Occipital lobe (tissue), 2 donors: ENCODE results near the gene EME2. TPM values are rescaled to one million over a fixed set of nuclear protein-coding genes. Genes with fewer than 3 reads are reported as not detected.
"Not testable (repeated sequence)": the region's sequence is repeated elsewhere in the genome, so short reads cannot be mapped to it uniquely, and the experiment has no call there.

Source experiments
- DNase-seq: peaks from one replicate; lab custom pipeline; 2025; lab: John Stamatoyannopoulos, UW
- total RNA-seq: library from RNA; depleted of rRNA; stranded (reverse); fragments of >200 nt; gene quantifications from one replicate; pipeline ENCODE4 v1.2.3, GENCODE V29; 2014

The EME2 gene
- total RNA-seq, 1 donor from 2014 or later, result 6.9 TPM

DNA sequence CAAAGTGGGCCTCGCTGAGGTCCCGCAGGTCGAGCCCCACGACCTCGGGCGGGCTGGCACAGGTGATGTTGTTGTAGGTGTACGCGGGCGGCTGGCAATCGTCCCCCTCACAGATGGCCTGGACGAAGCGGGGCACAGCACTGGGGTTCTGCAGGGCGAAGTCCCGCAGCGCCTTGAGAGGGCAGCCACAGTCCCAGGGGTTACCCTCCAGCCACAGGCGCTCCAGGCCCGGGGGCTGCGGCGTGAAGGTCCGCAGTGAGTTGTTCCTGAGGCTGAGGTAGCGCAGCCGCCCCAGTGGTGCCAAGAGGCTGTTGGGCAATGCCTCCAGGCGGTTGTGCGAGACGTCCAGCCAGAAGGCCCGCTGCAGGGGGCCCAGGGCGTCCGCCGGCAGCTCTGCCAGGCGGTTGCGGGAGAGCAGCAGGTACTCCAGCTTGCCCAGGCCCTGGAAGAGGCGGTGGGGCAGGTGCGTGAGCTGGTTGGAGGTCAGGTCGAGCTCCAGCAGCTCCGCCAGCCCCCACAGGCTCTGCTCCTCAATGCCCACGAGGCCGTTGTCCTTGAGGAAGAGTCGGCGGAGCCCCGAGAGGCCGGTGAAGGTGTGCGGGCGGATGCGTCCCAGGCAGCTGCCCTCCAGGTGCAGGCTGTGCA, 18.1 kb downstream of the EME2 start:
- no peak for DNase-seq

DNA sequence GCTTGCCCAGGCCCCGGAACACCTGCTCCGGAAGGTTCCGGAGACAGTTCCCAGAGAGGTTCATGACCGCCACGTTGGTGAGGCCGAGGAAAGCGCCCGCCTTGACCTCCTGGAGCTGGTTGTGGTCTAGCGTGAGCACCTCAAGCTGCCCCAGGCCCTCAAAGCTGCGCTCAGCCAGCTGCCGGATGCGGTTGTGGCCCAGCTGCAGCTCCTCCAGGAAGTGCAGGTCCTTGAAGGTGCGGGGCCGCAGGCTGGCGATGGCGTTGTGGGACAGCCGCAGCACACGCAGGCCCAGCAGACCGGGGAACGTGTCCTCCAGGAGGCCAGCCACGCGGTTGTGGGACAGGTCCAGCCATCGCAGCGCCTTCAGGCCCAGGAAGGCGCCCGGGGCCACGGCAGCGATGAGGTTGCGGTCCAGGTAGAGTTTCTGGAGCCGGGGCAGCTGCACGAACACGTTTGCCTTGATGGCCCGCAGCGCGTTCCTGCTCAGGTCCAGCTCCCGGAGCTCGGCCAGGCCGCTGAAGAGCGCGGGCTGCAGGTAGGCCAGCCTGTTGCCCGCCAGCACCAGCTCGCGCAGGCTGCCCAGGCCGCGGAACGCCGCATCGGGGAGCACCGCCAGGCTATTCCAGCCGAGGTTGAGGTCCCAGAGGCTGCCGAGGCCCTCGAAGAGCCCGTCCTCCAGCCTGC, 18.8 kb downstream of the EME2 start:
- DNase-seq, result no peak

DNA sequence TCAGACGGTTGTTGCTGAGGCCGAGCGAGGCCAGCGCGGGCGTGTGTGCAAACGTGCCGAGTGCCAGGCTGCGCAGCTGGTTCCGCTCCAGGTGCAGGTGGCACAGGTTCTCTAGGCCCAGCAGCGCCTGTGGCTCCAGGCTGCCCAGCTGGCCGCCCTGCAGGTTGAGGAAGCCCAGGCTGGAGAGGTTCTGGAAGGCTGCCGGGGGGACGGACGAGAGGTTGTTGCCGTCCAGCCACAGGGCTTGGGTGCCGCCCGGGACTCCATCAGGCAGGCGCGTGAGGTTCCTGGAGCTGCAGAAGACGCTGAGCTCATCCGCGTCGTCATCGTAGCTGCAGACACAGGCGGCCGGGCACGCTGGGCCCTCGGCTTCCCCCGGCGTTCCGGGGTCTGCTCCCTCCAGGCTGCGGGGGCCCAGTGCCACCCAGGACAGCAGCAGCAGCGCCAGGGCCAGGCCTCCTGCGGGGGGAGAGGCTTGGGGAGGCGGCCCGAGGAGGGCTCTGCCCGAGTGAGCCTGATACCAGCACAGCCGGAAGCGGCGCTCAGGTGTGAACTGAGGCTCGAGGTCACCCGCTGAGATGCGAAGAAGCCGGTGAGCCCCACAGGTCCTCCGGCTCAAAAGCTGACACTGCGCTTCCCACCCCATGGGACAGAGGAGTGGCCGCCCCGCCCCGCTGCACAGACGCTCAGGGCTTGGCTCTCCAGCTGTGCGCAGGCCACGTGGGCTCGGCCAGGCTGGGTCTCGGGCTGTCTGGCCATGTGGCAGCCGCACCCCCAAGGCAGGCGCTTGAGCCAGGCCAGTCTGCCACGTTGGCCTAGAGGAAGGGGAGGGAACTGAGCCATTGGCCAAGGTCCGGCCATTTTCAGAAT, 19.6 kb downstream of the EME2 start:
- DNase-seq, result no peak

DNA sequence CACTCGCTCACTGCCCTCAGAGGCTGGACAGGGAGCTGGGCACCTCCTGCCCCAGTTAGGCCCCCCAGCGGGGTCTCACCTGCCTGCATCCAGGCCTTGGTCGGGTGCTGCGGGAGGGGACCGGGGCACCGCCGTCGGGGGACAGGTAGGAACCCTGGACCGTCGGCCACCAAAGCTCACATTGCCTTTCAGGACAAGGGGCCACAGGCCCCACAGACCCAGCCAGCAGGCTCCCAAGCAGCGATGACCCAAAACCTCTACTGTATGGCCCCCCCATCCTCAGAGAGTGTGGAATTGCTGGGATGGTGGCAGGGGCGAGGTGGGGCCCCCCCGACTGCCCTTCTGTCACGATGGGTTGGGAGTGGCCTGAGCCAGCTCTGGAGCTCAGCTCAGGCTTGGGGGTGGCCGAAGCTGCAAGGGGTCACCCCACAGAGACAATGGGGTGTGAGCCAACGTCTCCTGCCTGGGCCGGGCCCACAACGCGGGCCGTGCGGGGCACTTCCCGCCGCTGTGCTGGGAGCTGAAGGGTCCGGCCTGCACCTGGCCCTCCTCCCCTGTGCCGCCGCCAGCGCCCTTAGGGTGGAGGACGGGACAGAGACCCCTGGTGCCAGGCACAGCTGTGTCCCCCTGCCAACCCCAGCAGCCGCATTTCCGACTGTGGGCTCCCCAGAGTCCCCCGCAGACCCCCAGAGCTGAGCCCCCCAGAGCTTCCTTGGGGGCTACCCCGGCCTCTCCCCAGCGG, 20.4 kb downstream of the EME2 start:
- DNase-seq, result no peak

DNA sequence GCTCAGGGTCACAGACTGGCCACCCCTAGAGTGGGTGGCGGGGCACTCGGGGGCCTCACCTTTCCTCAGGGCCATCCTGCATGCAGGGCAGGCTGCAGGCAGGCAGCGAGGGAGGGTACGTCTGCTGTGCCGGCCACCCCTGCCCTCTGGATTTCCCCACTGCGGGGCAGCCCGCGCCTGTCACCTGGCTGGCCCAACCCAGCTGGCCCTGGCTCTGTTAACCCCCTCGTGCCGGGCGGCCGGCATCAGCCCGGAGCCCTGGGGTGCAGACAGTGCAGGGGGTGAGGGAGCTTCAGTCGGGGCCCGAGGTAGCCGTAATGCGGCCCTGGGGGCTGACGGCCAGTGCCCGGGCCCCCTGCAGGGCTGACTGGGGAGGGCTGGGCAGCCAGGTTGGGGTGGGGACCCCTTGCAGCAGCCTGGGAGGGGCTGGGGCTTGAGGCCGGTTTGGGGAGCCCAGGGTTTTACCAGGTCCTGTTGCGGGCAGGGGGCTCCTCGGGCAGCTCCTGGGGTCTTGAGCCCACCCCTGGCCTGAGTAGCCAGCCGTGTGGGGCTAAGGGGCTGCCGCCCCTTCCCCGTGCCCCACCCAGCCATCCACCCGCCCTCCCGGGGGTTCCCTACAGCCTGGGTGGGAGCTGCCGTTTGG, 21.1 kb downstream of the EME2 start, which contains the start of gene IGFALS:
IGFALS (minus strand) TSS at position 128 of the 643 bp plus-strand sequence; CDS start at position 75, 53 bp downstream.
- no peak for DNase-seq

DNA sequence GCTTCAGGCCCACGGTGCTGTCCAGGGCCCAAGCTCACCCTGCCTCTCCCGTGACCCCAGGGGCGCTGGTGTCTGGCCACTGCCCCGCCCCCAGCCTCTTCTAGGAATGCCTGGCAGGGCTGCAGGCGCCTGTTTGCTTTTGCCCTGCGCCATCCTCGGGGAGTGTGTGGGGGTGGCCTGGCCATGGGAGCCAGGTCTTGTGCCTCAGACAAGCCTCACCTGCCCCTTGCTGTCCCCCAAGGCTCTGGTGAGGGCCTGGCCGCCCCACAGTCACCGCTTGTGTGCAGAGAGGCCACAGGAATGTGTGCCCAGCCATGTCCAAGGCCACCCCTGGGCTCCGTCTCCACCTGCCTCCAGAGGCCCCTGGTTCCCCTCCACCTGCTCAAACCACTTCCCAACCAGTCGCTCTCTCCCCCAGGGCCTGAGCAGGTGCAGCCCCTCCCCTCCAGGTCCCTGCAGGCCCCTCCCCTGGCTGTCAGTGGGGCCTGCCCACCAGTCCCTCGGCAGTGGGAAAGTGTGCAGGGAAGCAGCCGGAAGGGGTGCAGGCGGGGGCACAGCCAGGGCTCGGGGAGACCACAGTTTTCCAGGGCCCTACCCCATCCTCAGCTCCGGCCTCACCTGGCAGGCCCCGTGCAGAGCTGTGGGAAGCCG, 21.7 kb downstream of the EME2 start:
- DNase-seq, result no peak

DNA sequence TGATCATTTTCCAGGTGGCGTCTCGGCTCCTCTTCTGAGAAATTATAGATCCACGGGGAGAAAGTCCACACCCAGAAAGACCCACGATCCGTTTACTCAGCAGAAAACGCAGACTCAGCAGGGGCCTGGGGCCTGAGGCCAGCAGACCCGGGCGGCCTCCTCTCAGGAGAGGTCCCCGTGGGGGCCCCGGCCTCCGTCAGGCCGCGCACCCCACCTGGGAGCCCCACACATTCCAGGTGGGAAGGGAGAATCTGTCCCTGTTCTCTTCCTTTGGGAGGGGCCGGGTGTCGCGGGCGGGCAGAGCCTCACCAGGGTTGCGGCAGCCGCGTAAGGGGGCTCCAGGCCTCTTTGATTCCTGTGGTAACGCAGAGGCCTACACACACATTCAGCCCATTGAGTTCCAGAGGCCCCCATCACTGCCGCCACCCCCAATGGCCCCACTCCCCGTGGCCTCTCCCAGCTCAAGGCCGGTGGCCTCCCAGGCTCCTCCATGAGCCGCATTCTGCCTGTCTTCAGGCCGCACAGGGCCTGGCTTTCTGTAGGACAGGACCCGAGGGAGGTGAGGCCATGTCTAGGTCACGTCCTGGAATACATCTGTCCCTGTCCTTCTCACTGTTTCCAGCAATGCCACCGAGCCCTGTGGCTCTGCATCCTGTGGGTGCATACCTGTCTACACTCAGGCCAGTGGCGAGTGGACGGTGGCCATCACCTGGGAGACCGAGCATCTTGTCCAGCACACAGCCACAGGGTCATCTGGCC, 22.5 kb downstream of the EME2 start:
- DNase-seq, result no peak

DNA sequence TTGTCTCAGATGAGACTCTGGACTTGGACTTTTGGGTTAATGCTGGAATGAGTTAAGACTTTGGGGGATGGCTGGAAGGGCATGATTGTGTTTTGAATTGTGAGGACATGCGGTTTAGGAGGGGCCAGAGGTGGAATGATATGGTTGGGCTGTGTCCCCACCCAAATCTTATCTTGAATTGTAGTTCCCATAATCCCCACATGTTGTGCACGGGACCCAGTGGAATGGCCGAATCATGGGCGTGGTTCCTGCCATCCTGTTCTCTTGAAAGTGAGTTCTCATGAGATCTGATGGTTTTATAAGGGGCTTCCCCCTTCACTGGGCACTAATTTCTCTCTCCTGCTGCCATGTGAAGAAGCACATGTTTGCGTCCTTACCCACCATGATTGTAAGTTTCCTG, 26.7 kb downstream of the EME2 start:
- not testable (repeated sequence) for DNase-seq

DNA sequence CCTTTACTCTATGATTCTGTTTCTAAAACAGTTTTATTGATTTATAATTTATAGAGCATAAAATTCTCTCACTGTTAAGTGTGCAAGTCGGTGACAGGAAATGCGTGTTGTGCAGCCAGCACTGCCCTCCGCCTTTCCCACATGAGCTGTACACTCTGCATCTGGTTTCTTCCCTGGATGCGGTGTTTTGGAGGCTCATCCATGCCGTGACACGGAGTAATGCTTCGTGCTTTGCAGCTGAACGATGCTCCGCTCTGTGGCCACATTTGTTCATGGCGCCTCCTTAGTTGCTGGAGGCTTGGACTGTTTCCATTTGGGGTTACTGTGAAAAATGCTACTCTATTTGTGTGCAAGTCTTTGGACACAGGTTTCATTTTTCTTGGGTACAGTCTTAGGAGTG, 28.1 kb downstream of the EME2 start:
- DNase-seq, result no peak

DNA sequence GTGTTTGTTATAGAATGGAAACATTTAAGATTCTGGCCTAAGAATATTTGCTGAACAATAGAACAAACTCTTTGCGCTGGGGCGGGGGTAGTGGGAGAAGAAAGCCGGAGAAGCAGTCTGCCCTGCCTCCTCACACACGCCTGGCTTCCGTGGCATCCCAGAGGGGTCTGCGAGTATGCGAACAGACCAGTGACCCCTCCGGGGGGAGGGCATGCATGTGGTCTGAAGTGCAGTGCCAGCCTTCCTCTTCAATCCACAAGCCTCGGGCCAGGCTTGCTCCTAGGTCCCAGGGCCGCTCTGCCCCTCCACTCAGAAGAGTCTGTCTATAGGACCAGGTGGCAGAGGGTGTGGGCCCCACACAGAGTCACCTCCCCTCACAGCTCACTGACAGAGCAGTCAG, 35.0 kb downstream of the EME2 start:
- DNase-seq, result no peak

DNA sequence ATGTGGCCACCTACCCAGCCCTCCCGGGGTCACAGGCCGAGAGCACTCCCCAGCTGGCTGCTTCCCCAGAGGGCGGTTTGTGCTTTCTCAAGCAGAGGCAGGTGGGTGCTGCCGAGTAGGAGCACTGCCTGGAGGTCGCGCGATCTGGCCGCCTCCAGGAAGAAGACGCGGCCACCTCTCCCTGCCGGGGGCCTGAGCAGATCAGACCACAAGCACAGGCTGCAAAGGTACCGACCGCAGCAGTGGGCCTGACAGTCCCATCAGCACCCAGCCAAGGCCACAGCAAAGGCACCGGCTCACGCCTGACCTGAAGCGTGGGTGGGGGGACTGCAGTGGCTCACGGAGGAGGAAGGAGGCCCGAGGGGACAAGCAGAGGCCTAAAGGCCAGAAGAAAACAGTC, 36.1 kb downstream of the EME2 start:
- DNase-seq, result no peak

DNA sequence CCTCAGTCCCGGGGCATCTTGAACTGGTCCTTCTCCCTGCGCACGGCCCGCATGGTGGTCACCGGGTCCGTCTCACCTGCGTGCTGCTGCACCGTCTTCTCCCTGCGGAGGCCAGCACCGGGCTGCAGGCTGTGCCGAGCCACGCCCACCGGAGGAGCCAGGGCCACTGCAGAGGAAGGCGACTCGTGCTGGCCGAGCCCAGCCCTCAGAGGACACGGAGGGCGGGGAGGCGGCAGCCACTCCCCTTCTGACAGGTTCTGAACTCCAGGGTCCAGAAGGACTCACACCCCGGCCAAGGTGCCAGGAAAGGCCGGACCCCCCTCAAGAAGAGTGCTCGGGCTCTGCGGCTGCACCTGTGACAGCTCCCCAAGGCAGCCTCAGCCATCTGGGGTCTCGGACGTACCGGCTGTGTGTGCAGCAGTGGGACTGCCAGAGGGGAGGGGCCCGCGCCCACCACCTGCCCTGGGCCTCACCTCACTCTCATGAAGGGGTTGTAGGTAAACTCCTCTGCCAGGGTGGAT, 36.7 kb downstream of the EME2 start:
- DNase-seq, result no peak

DNA sequence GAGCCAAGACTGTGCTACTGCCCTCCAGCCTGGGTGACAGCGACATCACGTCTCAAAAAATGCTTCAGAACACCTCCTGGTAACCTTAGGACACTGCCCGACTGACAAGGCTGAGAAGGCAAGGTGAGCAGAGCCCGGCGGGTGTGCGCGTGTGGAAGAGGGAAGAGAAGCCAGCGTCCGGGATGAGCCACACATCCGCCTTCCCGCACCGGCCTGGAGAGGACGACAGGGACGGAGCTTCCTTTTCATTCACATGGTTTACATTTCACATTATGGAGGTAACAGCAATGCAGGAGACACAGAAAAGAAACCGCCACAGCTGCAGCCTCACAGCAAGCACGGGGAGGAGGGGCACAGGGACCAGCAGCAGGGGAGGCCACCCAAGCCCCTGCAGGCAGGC, 37.5 kb downstream of the EME2 start:
- no peak for DNase-seq

DNA sequence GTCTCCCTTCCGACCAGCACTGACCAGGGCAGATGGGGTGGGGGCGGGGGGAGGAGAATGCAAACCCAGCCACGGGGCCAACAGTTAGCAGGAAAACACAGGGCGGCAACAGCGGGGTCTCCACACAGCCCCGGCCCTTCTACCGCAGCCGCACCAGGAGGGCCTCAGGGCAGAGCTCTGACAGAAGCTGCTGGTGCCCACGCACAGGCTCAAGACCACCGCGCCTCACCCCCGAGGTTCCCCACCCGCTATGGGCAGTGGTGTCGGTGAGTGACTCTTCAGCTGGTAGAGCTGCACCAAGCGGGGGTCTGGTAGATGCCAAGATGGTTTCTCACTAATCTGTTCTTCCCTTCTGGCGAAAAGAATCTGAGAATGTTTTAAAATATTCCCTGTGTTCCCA, 37.9 kb downstream of the EME2 start:
- no peak for DNase-seq

DNA sequence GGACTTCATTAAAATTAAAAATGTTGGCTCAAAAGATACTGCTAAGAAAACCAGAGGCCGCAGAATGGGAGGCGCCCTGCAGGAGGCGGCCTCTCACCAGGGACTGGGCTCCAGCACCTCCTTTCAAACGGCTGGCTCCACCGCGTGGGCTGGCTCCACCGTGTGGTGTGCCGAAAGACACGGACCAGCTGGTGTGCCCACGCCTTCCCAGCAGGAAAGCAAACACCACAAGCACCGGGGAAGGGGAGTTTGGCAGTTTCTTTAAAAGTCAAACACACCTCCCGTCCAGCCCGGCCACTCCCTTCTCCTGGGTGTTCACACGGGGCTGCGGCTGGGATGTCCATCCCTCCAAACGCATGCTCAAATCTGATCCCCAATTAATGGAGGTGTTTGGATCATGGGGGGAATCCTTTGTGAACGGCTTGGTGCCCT, 40.1 kb downstream of the EME2 start:
- DNase-seq, result peak; percentile 74

DNA sequence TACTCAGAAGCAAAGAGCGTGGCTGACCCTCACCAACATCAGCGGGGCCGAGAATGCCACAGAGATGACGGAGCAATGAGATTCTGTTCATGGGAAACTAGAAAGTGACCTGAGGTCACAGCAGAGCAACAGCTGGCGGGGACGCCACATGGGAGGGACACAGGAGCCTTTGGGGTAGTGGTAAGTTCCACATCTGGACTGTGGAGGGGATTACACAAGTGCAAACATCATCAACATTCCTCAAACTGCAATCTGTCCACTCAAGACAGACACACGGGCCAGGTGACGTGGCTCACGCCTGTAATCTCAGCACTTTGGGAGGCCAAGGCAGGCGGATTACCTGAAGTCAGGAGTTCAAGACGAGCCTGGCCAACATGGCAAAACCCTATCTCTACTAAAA, 42.9 kb downstream of the EME2 start:
- DNase-seq, result no peak

DNA sequence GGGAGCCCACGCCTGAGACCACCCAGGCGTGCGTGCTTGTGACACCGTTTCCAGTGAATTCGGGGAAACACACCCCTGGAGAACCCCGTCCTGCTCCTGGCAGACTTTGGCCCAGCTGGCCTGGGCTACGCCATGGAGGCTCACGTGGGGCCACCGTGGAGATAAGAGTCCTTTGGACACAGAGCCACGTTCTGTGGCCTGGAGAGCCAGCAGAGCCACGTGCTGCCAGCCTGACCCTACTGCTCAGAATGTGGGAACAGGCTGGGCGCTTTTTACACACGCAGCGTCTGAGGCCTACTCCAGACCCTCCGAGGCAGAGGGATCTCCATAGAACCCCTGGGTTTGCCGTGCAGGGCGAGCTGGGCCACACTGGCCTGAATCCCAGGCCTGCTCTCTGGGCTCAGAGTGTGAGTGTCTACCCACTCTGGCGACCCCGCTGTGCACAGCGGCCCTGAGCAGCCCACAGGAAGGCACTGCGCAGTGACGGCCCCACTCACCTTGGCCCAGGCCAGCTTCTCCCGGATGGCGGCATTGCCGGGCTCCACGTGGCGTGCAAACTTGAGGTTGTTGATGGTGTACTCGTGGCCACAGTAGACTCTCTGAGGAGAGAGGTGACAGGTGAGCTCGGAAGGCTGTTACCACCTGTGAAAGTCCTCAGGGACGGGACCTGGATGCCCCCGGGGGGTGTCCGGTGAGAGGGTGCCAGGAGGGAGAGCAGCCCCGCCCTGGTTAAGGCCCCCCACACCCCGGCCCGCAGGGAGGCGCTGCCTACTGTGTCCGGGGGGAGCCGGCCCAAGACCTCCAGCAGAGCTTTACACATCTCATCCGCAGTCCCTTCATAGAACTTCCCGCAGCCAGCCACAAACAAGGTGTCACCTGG, 44.0 kb downstream of the EME2 start:
- DNase-seq, result no peak

DNA sequence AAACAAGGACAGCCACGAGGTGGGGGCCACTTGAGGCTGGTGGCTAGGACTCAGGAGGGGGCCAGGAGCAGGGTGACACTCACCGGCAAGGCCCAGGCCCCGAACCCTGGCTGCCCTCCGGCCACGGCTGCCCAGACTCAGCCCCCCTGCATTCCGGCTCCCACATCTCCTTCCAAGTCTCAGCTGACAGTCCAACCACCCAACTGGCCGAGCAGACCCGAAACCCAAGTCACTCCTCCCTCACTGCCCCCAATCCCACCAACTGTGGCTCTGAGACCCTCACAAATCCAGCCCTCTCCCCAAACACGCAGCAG, 44.6 kb downstream of the EME2 start:
- DNase-seq, result no peak

DNA sequence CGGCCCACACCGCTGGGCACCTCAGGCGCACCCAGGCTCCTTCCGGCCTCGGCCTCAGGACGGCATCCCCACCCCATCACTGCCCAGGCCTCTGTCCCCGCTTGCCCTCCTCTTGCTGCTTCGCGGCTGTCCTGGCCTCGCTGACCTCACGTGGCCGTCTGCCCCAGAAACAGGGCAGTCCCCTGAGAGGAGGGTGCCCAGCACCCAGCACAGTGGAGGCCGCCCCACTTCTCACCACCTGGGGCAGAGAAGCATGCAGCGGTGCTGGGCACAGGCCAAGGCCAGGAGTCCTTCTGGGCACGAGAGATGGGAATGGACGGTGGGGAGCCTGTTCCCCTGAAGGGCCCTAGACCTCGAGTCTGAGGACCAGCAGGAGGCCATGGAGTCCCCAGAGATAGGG, 45.1 kb downstream of the EME2 start:
- DNase-seq, result no peak
